ENCODE measurements around the gene TMEM165. TPM values are rescaled to one million over a fixed set of nuclear protein-coding genes. Genes with fewer than 3 reads are reported as not detected.
A peak's percentile ranks its signal among the peaks of the same experiment; 100 is the strongest.

TMEM165 gene
- total RNA-seq, 2 donors from 2014 or later = 49.7 to 58.8 TPM

DNA sequence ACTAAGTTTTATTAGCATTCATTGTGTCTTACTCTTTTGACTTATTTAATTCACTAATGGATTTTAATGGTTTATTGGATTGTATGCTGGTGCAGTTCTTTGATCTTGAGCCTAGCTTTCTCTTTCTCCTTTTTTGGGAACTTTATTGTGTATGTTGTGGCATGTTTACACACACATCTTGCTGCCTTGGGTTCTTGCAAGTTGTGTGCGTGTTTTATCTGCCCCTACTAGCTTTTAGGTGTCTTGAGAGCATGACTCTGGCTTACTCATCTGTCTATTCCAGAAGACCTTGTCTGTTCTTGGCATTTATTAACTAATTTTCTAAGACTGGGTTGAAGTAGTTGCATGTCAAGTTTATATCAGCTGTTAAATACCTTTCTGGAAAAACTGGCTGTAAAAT lies 2.7 kb downstream of the TMEM165 start:
- H3K9me3 ChIP-seq (ENCODE audit: control insufficient read depth, low read length, poor library complexity, severe bottlenecking) = no peaks in the 10 kb centered on the region
- H3K36me3 Mint-ChIP-seq (ENCODE audit: low read depth) = peaks cover 8% of the 10 kb centered on the region
- peaks cover 42% of the 10 kb centered on the region for H3K4me1 Mint-ChIP-seq
- no peaks in the 10 kb centered on the region for H3K27me3 Mint-ChIP-seq
- ATAC-seq (no peak), DNase-seq (no peak)
- peak overlapping the region; percentile 94 for H3K27ac Mint-ChIP-seq
- H3K4me3 Mint-ChIP-seq = peak overlapping the region; percentile 100

DNA sequence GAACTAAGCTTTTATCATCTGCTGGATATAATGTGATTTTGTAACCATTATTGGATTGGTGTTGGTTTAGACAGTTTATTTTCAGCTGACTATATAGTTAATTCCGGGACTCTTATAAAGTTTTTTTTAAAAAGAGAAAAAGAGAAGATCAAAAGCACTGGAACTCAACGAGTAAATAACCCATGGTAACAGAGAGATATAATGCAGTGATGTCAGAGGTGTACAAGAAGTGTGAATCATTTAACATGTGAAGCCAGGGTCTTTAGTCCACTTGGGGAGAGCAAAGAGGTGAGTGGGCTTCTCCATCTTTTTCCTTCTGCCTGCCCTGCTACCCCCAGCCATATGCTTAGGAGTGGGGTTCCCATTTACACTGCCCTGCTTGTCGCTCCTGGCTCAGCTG lies 3.2 kb downstream of the TMEM165 start:
- Mint-ChIP-seq H3K27ac (peak overlapping the region; percentile 87), H3K36me3 (ENCODE audit: low read depth) (peaks cover 11% of the 10 kb centered on the region), H3K4me1 (peaks cover 46% of the 10 kb centered on the region), H3K4me3 (peak overlapping the region; percentile 100), H3K27me3 (no peaks in the 10 kb centered on the region)
- DNase-seq (no peak), ATAC-seq (no peak)
- H3K9me3 ChIP-seq (ENCODE audit: control insufficient read depth, low read length, poor library complexity, severe bottlenecking) = no peaks in the 10 kb centered on the region

DNA sequence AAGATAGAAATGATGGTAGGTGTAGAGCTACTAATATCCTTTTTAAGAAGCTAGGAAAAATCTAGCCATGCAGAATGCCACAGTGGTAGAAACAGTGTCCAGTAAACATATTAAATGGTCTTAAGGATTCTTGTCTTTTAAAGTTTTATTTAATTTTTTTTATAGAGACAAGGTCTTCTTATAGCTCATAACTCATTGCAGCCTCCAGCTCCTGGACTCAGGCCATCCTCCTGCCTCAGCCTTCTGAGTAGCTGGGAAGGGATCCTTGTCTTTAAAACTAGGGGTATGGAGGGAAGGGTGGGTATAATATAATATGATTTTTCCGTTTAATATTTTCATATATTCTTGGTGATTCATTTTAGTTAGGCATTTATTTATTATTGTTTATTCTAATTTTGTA lies 3.8 kb downstream of the TMEM165 start:
- Mint-ChIP-seq H3K4me3 (no peak overlapping the region), H3K4me1 (peaks cover 44% of the 10 kb centered on the region), H3K27me3 (no peaks in the 10 kb centered on the region), H3K27ac (peak overlapping the region; percentile 87), H3K36me3 (ENCODE audit: low read depth) (peaks cover 11% of the 10 kb centered on the region)
- ATAC-seq (no peak), DNase-seq (no peak)
- no peaks in the 10 kb centered on the region for H3K9me3 ChIP-seq (ENCODE audit: control insufficient read depth, low read length, poor library complexity, severe bottlenecking)

DNA sequence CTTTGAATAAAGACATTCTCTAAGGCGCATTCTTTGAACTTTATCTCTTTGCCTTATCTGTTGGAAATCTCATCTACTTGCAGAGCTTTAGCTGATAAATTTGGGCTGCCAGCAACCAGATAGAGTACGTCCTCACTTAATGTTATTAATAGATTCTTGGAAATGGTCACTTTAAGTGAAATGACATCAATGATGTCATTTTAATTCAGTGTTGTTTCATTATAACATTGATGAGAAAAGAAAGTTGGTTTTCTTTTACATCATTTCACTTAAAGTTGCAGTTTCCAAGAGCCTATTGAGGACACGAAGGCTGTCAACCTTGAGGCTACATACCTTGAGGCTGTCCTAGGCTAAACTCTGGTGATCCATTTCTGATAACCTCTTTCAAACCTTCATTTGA lies 9.3 kb downstream of the TMEM165 start:
- Mint-ChIP-seq H3K4me3 (no peak overlapping the region), H3K27me3 (no peaks in the 10 kb centered on the region), H3K27ac (no peak overlapping the region), H3K4me1 (peaks cover 35% of the 10 kb centered on the region), H3K36me3 (ENCODE audit: low read depth) (peaks cover 8% of the 10 kb centered on the region)
- no peaks in the 10 kb centered on the region for H3K9me3 ChIP-seq (ENCODE audit: control insufficient read depth, low read length, poor library complexity, severe bottlenecking)
- no peak for DNase-seq
- ATAC-seq = no peak

DNA sequence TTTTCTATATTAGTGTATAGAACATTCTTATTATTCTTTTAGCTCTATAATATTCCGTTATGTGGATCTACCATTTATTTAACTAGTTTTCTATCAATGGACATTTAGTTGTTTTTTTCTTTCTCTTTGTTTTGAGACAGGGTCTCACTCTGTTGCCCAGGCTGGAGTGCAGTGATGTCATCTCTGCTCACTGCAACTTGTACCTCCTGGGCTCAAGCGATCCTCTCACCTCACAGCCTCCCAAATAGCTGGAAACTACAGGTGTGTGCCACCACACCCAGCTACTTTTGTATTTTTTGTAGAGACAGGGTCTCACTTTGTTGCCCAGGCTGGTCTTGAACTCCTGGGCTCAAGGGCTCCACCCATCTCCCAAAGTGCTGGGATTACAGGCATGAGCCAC lies 10.8 kb downstream of the TMEM165 start:
- no peak for DNase-seq
- H3K4me1 Mint-ChIP-seq = peaks cover 29% of the 10 kb centered on the region
- H3K4me3 Mint-ChIP-seq = no peak overlapping the region
- no peaks in the 10 kb centered on the region for H3K9me3 ChIP-seq (ENCODE audit: control insufficient read depth, low read length, poor library complexity, severe bottlenecking)
- H3K27me3 Mint-ChIP-seq = no peaks in the 10 kb centered on the region
- H3K36me3 Mint-ChIP-seq (ENCODE audit: low read depth) = peaks cover 6% of the 10 kb centered on the region
- H3K27ac Mint-ChIP-seq = peak overlapping the region; percentile 68
- no peak for ATAC-seq

DNA sequence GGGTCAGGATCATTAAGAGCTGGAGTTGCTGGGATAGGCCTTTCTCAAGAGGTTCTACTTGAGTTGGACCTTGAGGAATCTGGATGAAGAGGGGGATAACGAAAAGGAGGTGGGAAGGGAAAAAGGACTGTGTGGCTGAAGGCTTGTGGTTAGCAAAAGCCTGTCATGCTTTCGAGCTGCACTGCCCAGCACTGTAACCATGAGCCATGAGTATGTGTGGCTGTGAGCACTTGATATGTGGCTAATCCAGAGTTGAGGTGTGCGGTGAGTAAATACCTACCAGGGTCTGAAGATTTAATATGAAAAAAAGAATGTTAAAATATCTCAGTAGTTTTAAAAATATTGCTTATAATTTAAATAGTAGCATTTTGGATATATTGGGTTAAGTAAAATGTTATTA lies 11.4 kb downstream of the TMEM165 start:
- ATAC-seq (no peak), DNase-seq (no peak)
- Mint-ChIP-seq H3K36me3 (ENCODE audit: low read depth) (peaks cover 6% of the 10 kb centered on the region), H3K27ac (peak overlapping the region; percentile 68), H3K4me1 (peaks cover 29% of the 10 kb centered on the region), H3K4me3 (no peak overlapping the region), H3K27me3 (no peaks in the 10 kb centered on the region)
- H3K9me3 ChIP-seq (ENCODE audit: control insufficient read depth, low read length, poor library complexity, severe bottlenecking) = no peaks in the 10 kb centered on the region

DNA sequence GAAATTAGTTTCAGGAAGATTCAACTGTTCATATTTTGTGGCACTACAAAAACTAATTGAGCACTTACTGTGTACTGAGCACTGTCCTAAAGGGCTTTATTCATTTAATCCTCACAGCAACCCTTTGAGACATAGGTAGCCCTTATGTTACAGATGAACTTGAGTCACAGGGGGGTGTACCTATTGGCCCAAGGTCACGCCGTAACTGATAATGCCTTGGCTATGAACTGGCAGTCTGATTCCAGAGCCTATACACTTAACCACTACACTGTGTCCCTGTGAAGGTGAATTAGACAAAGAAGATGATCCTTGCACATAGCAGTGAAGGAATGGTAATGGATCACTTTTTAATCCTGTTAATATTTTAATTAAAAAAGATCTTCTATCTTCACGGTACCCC lies 12.0 kb downstream of the TMEM165 start:
- no peak for DNase-seq
- ATAC-seq = no peak

DNA sequence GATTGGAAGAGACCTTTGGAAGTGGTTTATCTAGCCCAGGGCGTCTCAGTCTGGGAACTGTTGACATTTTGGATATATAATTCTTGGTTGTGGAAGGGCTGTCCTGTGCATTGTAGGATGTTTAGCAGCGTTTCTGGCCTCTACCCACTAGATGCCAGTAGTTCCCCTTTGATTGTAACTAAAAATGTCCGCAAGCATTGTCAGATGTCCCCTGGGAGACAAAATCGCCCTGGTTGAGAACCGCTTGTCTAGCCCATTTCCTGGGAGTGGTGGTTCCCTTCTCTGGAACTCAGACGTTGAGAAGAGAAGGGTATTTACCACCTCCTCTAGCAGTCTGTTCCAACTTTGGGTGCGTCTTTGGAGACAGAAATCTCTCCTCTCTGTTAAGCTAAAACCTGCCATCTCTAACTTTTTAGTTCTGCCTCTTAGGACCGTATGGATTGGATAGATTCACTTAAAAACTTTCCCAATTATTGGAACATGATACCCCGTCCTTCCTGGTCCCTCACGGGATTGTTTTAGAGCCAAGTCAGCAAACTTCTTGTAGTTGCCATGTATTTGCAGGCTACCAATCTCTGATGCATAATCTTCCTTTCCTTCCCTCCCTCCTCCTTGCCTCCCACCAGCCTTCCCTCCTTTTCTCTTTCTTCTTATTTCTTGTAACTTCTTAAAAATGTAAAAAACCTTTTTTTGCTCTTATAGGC lies 13.9 kb downstream of the TMEM165 start:
- DNase-seq (no peak), ATAC-seq (peak; percentile 52)
- H3K27me3 Mint-ChIP-seq = no peaks in the 10 kb centered on the region
- H3K27ac Mint-ChIP-seq = peak overlapping the region; percentile 83
- no peak overlapping the region for H3K4me3 Mint-ChIP-seq
- H3K4me1 Mint-ChIP-seq = peaks cover 24% of the 10 kb centered on the region
- H3K9me3 ChIP-seq (ENCODE audit: control insufficient read depth, low read length, poor library complexity, severe bottlenecking) = no peaks in the 10 kb centered on the region
- peaks cover 3% of the 10 kb centered on the region for H3K36me3 Mint-ChIP-seq (ENCODE audit: low read depth)

More for the DNA sequence above, 12.0 kb downstream of the TMEM165 start:
- H3K4me3 Mint-ChIP-seq = no peak overlapping the region
- peaks cover 29% of the 10 kb centered on the region for H3K4me1 Mint-ChIP-seq
- H3K9me3 ChIP-seq (ENCODE audit: control insufficient read depth, low read length, poor library complexity, severe bottlenecking) = no peaks in the 10 kb centered on the region
- H3K27me3 Mint-ChIP-seq = no peaks in the 10 kb centered on the region
- peaks cover 6% of the 10 kb centered on the region for H3K36me3 Mint-ChIP-seq (ENCODE audit: low read depth)
- no peak overlapping the region for H3K27ac Mint-ChIP-seq

DNA sequence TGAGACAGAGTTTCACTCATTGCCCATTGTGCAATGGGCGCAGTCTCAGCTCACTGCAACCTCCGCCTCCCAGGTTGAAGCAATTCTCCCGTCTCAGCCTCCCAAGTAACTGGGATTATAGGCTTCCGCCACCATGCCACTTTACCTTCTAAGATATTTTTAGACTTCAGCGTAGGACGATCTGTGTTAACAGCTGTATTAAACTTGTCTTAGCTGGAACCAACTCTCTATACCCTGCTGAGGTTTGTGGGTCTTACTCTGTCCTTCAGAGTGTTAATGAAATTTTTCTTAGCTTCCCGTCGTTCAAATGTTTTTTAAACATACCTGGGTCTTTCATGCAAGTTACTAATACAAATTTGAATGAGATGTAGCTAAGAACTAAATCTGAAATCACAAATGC lies 14.7 kb downstream of the TMEM165 start:
- Mint-ChIP-seq H3K27ac (peak overlapping the region; percentile 83), H3K4me1 (peaks cover 22% of the 10 kb centered on the region), H3K4me3 (no peak overlapping the region), H3K36me3 (ENCODE audit: low read depth) (peaks cover 3% of the 10 kb centered on the region), H3K27me3 (no peaks in the 10 kb centered on the region)
- DNase-seq (no peak), ATAC-seq (no peak)
- H3K9me3 ChIP-seq (ENCODE audit: control insufficient read depth, low read length, poor library complexity, severe bottlenecking) = no peaks in the 10 kb centered on the region

DNA sequence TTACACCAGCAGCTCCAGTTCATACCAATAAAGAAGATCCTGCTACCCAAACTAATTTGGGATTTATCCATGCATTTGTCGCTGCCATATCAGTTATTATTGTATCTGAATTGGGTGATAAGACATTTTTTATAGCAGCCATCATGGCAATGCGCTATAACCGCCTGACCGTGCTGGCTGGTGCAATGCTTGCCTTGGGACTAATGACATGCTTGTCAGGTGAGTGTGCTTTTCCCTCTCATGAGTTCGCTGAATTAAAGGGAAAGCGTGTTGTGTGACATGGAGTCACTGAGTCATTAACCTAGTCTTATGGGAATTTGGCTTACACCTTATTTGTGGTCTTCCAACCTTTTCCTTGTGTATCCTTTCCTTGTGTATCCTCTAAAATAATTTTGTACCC lies 15.9 kb downstream of the TMEM165 start:
- no peaks in the 10 kb centered on the region for H3K9me3 ChIP-seq (ENCODE audit: control insufficient read depth, low read length, poor library complexity, severe bottlenecking)
- DNase-seq (no peak), ATAC-seq (no peak)
- no peaks in the 10 kb centered on the region for H3K27me3 Mint-ChIP-seq
- H3K27ac Mint-ChIP-seq = peak overlapping the region; percentile 11
- H3K36me3 Mint-ChIP-seq (ENCODE audit: low read depth) = no peaks in the 10 kb centered on the region
- peaks cover 13% of the 10 kb centered on the region for H3K4me1 Mint-ChIP-seq
- no peak overlapping the region for H3K4me3 Mint-ChIP-seq

DNA sequence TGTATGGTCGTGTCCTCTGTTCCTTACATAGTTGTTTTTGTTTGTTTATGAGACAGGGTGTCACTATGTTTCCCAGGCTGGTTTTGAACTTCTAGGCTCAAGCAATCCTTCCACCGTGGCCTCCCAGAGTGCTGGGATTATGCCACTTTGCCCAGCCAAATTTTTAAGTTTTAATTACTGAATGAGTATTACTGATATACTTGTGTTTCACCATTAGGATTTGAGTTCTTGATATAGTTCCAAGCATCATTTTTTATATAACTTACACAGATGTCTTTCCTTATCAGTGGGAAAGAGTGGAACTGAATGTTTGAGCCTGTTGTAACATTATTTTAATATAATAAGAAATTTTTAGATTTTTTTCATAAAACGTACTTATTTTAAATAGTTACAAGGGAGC lies 20.4 kb downstream of the TMEM165 start:
- Mint-ChIP-seq H3K27ac (no peak overlapping the region), H3K36me3 (ENCODE audit: low read depth) (peaks cover 3% of the 10 kb centered on the region), H3K27me3 (no peaks in the 10 kb centered on the region), H3K4me1 (peaks cover 5% of the 10 kb centered on the region), H3K4me3 (no peak overlapping the region)
- no peaks in the 10 kb centered on the region for H3K9me3 ChIP-seq (ENCODE audit: control insufficient read depth, low read length, poor library complexity, severe bottlenecking)
- DNase-seq (no peak), ATAC-seq (no peak)

DNA sequence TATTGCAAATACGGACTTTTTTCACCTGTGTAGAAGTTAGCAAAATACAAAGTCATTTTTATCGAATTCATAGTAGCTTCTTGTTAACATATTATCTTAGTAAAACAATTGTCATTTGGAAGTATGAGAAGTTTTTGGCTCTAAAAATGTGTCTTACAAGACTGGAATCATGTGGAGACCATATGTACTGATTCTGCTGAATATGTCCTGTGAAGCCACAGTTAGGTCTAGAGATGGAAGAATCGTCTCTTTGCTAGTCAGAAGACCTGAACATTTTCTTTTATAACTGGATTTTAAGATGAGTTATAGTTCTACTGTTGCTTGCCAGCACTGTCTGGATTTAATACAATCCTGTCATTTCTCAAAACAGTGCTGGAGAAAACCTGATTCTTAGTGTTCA lies 29.0 kb downstream of the TMEM165 start:
- no peaks in the 10 kb centered on the region for H3K9me3 ChIP-seq (ENCODE audit: control insufficient read depth, low read length, poor library complexity, severe bottlenecking)
- Mint-ChIP-seq H3K4me3 (no peak overlapping the region), H3K27me3 (no peaks in the 10 kb centered on the region), H3K27ac (peak overlapping the region; percentile 34), H3K4me1 (peaks cover 13% of the 10 kb centered on the region), H3K36me3 (ENCODE audit: low read depth) (peaks cover 8% of the 10 kb centered on the region)
- ATAC-seq = no peak
- no peak for DNase-seq

DNA sequence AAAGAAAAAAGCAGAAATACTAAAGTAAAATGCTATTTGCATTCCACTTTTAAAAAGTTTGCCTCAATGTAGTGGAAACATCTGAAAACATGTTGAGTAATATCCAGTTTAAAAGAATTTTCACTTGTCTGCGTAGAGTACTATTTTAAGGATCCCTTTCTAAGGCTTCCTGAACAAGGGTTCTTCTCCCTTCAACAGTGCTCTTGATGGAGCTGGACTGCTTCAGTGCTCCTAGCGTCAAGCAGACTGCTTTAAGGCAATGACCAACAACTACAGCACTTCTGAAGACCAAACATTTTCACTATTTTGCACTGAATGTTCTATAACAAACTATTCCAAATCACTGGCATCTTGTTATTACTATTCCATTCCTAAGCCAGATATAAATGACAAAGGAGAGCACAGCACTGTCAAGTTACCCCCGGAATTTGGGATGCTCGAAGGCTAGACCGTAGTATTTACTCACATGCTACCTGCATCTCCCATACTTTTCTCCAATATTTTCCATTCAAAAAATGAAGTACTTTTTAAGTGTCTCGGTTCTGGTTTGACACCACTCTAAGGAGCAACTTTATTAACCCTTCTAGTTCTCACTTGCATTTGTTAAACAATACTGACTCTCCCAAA lies 36.1 kb downstream of the TMEM165 start:
- DNase-seq (no peak), ATAC-seq (no peak)
- Mint-ChIP-seq H3K27ac (no peak overlapping the region), H3K27me3 (no peaks in the 10 kb centered on the region), H3K4me1 (peaks cover 9% of the 10 kb centered on the region), H3K36me3 (ENCODE audit: low read depth) (no peaks in the 10 kb centered on the region), H3K4me3 (no peak overlapping the region)
- H3K9me3 ChIP-seq (ENCODE audit: control insufficient read depth, low read length, poor library complexity, severe bottlenecking) = no peaks in the 10 kb centered on the region

Data from T-helper 17 cell (primary cell).